Activated T-cell treated with anti-CD3 and anti-CD28 coated beads, Interleukin-2, amount 50 U/mL, for 72 hours (primary cell): ENCODE data around the gene AFAP1L1. TPM values are rescaled to one million over a fixed set of nuclear protein-coding genes. Genes with fewer than 3 reads are reported as not detected.

Source experiments
- ATAC-seq, 2 donors: fragments of 150-1000 bp; cut with Tn5 transposase; replicated peaks in 1 of 2; 2 replicates each; pipeline ENCODE4 v1.10.0; 2021; ENCODE audit warnings: moderate library complexity in 2 of 2, mild to moderate bottlenecking in 1 of 2
- DNase-seq, 2 donors: peaks; one replicate each; pipeline ENCODE4 v3.0.0; 2021 to 2022; ENCODE audit warnings: mixed read lengths in 1 of 2
- H3K27ac Mint-ChIP-seq: one replicate; pipeline ENCODE4 v1.8.0; 2022; ENCODE audit warnings: mild to moderate bottlenecking, moderate library complexity, mixed read lengths
- H3K27me3 Mint-ChIP-seq: one replicate; pipeline ENCODE4 v1.8.0; 2022; ENCODE audit warnings: low read depth, mixed read lengths
- H3K36me3 Mint-ChIP-seq, 2 donors: one replicate each; pipeline ENCODE4 v1.8.0; 2022; ENCODE audit warnings: mixed read lengths in 2 of 2, mild to moderate bottlenecking in 1 of 2; ENCODE audit not compliant: insufficient read depth in 2 of 2
- H3K4me1 Mint-ChIP-seq: one replicate; pipeline ENCODE4 v1.8.0; 2022; ENCODE audit warnings: low read depth, mixed read lengths
- H3K4me3 Mint-ChIP-seq, 2 donors: one replicate each; pipeline ENCODE4 v1.8.0; 2022; ENCODE audit warnings: mild to moderate bottlenecking in 2 of 2, mixed read lengths in 2 of 2, moderate library complexity in 2 of 2
- H3K9me3 Mint-ChIP-seq, 2 donors: one replicate each; pipeline ENCODE4 v1.8.0; 2022; ENCODE audit warnings: mixed read lengths in 2 of 2
- total RNA-seq, 2 donors: library from RNA; stranded (reverse); gene quantifications; one replicate each; pipeline ENCODE4 v1.2.3, GENCODE V29; 2022

AFAP1L1 gene
- total RNA-seq, 2 donors from 2014 or later, result 0.12 to 0.17 TPM

DNA sequence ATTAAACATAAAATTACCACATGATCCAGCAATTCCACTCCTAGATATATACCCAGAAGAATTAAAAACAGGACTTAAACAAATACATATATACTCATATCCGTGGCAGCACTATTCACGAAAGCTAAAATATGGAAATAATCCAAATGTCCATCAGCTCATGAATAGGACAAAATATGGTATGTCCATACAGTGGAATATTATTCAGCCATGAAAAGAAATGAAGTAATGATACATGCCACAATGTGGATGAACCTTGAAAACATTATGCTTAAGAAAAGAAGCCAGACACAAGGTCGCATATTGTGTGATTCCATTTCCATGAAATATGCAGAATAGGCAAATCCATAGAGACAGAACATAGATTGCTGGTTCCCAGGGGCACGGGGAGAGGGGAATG lies 24.8 kb upstream of the AFAP1L1 start:
- no peaks in the 10 kb centered on the region for H3K9me3 Mint-ChIP-seq
- H3K27me3 Mint-ChIP-seq, result no peaks in the 10 kb centered on the region
- no peak for ATAC-seq

DNA sequence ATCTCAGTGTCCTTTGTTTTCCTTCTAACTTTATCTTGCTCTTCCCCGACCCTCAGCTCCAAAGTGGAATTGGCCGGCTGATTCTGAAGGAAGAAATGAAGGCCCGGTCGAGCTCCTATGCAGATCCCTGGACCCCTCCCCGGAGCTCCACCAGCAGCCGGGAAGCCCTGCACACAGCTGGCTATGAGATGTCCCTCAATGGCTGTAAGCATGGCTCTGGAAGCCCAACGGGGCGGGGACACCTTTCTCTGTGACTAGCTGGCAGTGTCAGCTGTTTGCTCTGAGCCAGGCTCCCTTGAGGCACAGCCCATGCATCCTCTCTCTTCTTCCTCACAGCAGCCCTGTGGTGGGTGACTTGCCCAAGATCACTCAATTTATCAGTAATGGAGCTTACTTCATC lies 23.9 kb upstream of the AFAP1L1 start:
- ATAC-seq (no peak), DNase-seq (no peak)
- Mint-ChIP-seq H3K4me3 (no peak overlapping the region), H3K27me3 (no peaks in the 10 kb centered on the region), H3K27ac (no peak overlapping the region), H3K36me3 (no peaks in the 10 kb centered on the region), H3K9me3 (no peaks in the 10 kb centered on the region), H3K4me1 (peaks cover 1% of the 10 kb centered on the region)

More for the DNA sequence above, 24.8 kb upstream of the AFAP1L1 start:
- Mint-ChIP-seq H3K4me3 (no peak overlapping the region), H3K36me3 (no peaks in the 10 kb centered on the region), H3K4me1 (peaks cover 7% of the 10 kb centered on the region), H3K27ac (no peak overlapping the region)
- no peak for DNase-seq

DNA sequence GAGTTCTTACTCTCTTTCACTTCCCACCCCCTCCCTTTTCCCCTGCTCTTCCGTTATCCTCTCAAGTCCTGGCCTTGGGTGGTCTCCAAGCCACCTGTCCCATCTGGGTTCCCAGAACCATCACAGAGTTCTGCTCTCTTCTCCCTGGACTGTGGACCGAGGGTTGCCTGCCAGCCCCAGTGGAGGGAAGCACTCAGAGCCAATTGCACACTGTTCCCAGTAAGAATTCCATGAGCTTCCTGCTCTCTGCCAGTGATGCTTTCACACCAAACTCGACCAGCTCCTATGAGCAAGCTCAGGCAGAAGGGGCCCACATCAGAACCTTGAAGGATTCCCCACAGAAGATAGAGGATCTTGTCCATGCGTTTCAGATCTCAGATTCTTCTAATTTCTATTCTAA lies 20.1 kb upstream of the AFAP1L1 start:
- no peak for ATAC-seq
- no peaks in the 10 kb centered on the region for H3K4me1 Mint-ChIP-seq
- H3K27me3 Mint-ChIP-seq, result no peaks in the 10 kb centered on the region
- H3K36me3 Mint-ChIP-seq, result no peaks in the 10 kb centered on the region
- H3K9me3 Mint-ChIP-seq, result peaks cover 0 to 2% of the 10 kb centered on the region in 2 donors
- DNase-seq, result no peak
- H3K4me3 Mint-ChIP-seq, result no peak overlapping the region
- H3K27ac Mint-ChIP-seq, result no peak overlapping the region

DNA sequence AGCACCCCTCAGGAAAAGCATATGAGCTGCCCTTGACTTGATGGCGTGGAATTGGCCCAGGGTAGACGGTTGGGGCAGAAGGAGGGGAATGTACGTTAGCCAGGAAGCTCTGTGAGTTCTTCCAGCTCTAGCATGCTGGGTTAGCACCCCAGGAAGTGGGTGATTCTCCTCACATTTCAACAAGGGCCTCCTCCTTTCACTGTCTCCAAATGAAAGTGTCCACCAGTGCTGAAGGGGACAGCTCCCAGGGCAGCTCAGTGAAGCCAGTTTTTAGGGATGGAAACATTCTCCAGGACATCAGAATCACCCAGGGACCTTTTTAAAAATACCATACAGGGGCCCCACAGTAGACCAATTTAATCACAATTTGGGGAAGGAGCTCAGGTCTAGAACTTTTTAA lies 17.2 kb upstream of the AFAP1L1 start:
- Mint-ChIP-seq H3K27ac (no peak overlapping the region), H3K36me3 (no peaks in the 10 kb centered on the region), H3K4me3 (no peak overlapping the region), H3K9me3 (peaks cover 0 to 2% of the 10 kb centered on the region in 2 donors), H3K4me1 (no peaks in the 10 kb centered on the region), H3K27me3 (no peaks in the 10 kb centered on the region)
- DNase-seq, result no peak
- ATAC-seq, result no peak

DNA sequence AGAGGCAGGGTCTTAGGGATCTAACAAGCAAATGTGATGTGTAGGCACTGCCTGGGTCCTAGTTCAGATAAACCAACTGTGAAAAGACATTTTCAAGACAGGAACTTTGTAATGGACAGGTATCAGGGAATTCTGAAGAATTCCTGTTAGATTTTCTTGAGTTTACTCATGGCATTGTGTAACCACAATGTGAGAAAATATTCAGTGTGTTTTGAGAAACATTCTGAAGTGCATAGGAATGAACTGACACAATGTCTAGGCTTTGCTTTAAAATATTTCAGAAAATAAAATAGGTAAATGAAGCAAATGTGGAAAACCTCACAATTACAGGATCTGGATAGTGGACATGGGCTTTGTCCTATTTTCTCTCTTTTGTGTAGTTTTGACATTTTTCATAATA lies 15.2 kb upstream of the AFAP1L1 start:
- peaks cover 0 to 2% of the 10 kb centered on the region in 2 donors for H3K9me3 Mint-ChIP-seq
- DNase-seq (no peak), ATAC-seq (no peak)
- no peaks in the 10 kb centered on the region for H3K27me3 Mint-ChIP-seq
- H3K27ac Mint-ChIP-seq, result no peak overlapping the region
- no peak overlapping the region for H3K4me3 Mint-ChIP-seq
- no peaks in the 10 kb centered on the region for H3K36me3 Mint-ChIP-seq
- H3K4me1 Mint-ChIP-seq, result no peaks in the 10 kb centered on the region

DNA sequence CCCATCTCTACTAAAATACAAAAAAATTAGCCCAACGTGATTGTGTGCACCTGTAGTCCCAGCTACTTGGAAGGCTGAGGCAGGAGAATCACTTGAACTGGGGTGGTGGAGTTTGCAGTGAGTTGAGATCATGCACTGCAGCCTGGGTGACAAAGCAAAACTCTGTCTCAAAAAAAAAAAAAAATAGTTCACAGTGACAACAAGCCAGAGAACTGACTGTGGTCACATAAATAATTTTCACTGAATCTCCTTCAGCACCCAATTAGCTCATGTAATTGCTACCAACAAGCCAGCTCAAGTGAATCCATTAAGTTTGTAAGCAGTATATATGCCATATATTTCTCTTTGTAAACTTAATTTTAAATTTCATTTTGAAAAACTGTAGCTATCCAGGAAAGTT lies 14.5 kb upstream of the AFAP1L1 start:
- Mint-ChIP-seq H3K36me3 (no peaks in the 10 kb centered on the region), H3K4me1 (peaks cover 5% of the 10 kb centered on the region), H3K4me3 (no peak overlapping the region), H3K27ac (no peak overlapping the region), H3K27me3 (no peaks in the 10 kb centered on the region), H3K9me3 (peaks cover 0 to 2% of the 10 kb centered on the region in 2 donors)
- no peak for DNase-seq
- ATAC-seq, result no peak

DNA sequence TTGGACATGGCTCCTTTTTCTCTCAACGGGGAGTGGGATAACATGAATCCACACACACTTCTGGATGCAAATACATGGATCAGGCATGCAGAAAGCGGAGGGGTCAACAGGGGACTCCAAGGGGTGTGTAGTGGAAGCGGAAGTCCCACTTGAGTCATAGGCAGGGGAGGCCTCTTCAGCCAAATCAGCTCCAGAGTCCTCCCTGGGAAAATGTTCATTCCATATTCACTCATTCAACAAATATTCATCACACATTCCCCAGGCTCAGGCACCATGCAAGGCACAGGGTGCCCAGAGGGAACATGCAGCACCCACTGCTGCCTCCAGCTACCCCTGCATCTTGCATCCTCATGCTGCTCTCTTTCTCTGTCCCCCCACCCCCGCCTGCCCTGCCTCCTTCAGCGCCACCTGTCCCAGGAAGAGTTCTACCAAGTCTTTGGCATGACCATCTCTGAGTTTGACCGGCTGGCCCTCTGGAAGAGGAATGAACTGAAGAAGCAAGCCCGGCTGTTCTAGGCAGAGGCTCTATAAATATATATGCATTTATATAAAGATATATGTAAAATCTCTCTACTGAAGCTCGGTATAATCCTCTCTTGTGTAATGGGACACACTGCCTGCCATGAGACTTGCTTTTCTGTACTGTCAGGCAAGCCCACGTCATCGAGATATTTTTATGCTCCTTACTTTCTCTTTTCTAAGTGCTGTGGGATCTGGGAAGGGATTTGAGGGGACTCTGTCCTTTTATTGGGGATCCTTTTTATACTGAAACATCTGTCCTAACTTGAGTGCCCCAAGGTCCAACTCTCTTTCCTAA lies 13.6 kb upstream of the AFAP1L1 start:
- Mint-ChIP-seq H3K27me3 (no peaks in the 10 kb centered on the region), H3K9me3 (peaks cover 0 to 2% of the 10 kb centered on the region in 2 donors), H3K4me3 (no peak overlapping the region)

DNA sequence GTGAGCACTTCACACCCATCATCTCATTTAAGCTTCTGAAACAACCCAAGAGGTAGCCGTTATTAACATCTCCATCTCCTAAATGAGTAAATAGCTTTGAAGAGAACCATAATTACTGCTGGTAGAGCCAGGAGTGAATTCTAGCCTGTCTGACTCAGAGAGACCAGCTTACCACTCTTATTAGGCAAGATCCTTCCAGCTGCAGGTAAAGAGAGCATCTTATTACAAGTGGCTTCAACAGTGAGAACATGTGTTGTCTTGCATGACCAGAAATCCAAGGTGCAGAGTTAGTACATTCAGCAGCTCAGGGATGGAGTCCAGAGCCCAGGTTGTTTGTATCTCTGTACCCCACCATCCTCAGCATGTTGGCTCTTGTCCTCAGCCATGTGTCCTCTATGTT lies 10.9 kb upstream of the AFAP1L1 start:
- no peaks in the 10 kb centered on the region for H3K27me3 Mint-ChIP-seq
- H3K4me1 Mint-ChIP-seq, result peaks cover 15% of the 10 kb centered on the region
- H3K4me3 Mint-ChIP-seq, result no peak overlapping the region
- no peak overlapping the region for H3K27ac Mint-ChIP-seq
- H3K9me3 Mint-ChIP-seq, result no peaks in the 10 kb centered on the region
- ATAC-seq (no peak), DNase-seq (no peak)
- H3K36me3 Mint-ChIP-seq, result no peaks in the 10 kb centered on the region

More for the DNA sequence above, 13.6 kb upstream of the AFAP1L1 start:
- ATAC-seq (no peak), DNase-seq (no peak)
- no peaks in the 10 kb centered on the region for H3K36me3 Mint-ChIP-seq
- H3K27ac Mint-ChIP-seq, result no peak overlapping the region
- H3K4me1 Mint-ChIP-seq, result peaks cover 10% of the 10 kb centered on the region

DNA sequence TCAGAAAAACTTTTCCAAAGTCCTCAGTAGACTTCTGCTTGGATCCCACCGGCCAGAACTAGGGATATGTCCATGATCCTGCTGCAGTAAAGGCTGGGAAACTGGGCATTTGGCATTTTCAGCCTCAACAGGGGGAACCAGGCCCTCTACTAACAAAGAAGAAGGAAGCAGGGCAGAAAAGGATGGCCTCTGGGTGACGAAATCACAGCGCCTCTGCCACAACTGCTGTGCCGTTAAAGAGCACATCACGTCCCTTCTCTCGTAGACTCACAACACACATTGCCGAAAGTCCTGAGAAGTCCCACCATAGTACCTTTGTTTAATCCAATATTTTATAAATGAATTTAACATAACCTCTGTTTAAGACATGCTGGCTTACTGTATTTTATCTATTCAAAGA lies 10.4 kb upstream of the AFAP1L1 start:
- H3K9me3 Mint-ChIP-seq, result no peaks in the 10 kb centered on the region
- no peak overlapping the region for H3K27ac Mint-ChIP-seq
- no peak overlapping the region for H3K4me3 Mint-ChIP-seq
- DNase-seq (no peak), ATAC-seq (no peak)
- peaks cover 15% of the 10 kb centered on the region for H3K4me1 Mint-ChIP-seq
- no peaks in the 10 kb centered on the region for H3K27me3 Mint-ChIP-seq
- H3K36me3 Mint-ChIP-seq, result no peaks in the 10 kb centered on the region

DNA sequence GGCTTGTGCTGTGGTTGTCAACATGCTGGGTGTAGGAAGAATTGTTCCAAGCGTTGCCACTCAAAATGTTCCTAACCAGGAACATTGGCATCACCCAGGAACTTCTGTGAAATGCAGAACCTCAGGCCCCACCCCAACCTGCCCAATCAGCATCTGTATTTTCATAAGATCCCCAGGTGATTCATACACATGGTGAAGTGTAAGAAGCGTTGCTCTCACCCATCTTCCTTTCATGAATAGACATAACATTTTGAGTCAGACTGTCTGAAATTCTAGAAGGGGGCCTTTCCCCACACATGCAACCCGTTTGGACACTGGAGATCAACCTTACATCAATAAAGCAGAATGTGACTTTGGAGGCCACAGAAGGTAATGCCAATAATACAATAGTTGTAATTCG lies 9.3 kb upstream of the AFAP1L1 start:
- Mint-ChIP-seq H3K36me3 (no peaks in the 10 kb centered on the region), H3K27me3 (no peaks in the 10 kb centered on the region), H3K4me3 (no peak overlapping the region), H3K9me3 (no peaks in the 10 kb centered on the region), H3K27ac (no peak overlapping the region), H3K4me1 (peaks cover 15% of the 10 kb centered on the region)
- ATAC-seq, result peak; percentile 43 to 48
- DNase-seq, result no peak

DNA sequence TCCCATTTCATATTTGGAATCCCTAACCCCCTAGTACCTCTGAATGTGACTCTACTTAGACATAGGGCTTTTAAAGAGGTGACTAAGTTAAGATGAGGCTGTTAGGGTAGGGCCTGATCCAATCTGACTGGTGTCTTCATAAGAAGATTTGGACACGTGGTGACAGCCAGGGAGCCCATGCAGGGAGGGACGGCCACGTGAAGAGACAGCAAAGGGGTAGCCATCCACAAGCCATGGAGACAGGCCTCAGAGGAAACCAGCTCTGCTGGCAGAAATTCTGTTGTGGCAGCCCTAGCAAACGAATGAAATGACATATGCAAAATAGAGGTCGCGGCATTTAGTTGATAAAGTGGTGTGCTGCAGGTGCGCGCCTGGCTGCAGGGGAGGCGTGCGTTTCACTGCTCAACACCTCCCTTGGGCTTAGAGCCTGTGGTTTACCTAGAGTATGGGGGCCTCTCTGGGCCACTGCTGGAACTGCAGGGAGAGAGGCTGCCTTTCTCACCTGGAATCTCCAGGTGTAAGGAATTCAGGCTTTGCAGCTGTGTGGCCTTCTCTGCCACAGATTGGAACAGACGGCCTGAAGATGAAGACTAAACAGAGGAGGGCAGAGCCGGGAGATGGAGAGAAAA lies 7.1 kb upstream of the AFAP1L1 start:
- no peaks in the 10 kb centered on the region for H3K27me3 Mint-ChIP-seq
- H3K9me3 Mint-ChIP-seq, result peaks cover 0 to 4% of the 10 kb centered on the region in 2 donors
- H3K27ac Mint-ChIP-seq, result no peak overlapping the region
- H3K36me3 Mint-ChIP-seq, result peaks cover 0 to 5% of the 10 kb centered on the region in 2 donors
- H3K4me1 Mint-ChIP-seq, result peaks cover 15% of the 10 kb centered on the region
- ATAC-seq (peak; percentile 68 to 84), DNase-seq (peak; percentile 30 to 44)
- H3K4me3 Mint-ChIP-seq, result no peak overlapping the region

DNA sequence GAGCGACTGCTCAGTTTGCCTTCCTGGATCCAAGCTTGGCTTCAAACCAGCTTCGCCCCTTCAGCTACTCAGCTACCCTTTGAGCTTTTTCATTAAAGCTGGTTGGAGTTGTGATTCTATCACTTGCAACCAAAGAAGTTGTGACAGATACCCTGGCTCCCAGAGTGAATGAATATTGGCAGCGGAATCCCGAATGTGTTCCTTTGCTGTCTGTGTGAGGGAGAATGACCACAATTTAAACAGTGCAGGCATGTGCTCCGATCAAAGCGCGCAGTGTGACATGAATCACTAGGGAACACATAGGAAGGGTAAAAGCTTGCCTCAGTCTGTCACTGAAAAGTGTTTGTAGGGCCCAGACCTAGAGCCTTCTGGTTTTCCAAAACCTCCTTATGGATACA lies 6.6 kb upstream of the AFAP1L1 start:
- Mint-ChIP-seq H3K4me3 (no peak overlapping the region), H3K9me3 (peaks cover 0 to 4% of the 10 kb centered on the region in 2 donors), H3K27ac (no peak overlapping the region), H3K4me1 (peaks cover 15% of the 10 kb centered on the region), H3K27me3 (no peaks in the 10 kb centered on the region), H3K36me3 (peaks cover 0 to 5% of the 10 kb centered on the region in 2 donors)
- ATAC-seq, result no peak
- no peak for DNase-seq

DNA sequence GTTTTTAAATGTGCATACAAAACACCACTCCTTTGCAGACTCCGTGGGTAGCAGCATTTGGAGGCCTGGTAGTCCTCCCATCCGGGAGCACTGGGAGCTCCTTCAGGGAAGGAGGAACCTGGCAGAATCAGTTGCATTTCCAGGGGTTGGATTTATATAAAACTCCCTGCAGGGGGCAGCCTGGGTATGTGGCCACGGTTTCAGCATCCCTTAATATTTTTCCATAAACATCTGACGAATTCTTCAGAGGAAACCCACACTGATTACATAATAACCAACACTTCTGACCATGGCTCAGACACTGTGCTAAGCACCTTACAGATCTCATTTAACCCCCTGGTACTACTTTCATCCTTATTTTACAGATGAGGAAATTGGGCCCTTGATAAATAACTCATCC lies 6.1 kb upstream of the AFAP1L1 start:
- Mint-ChIP-seq H3K4me3 (no peak overlapping the region), H3K4me1 (peaks cover 15% of the 10 kb centered on the region), H3K9me3 (peaks cover 0 to 4% of the 10 kb centered on the region in 2 donors), H3K36me3 (peaks cover 0 to 5% of the 10 kb centered on the region in 2 donors), H3K27me3 (no peaks in the 10 kb centered on the region), H3K27ac (no peak overlapping the region)
- no peak for ATAC-seq
- no peak for DNase-seq
